ENCODE results near the gene ULK4. TPM values are rescaled to one million over a fixed set of nuclear protein-coding genes. Genes with fewer than 3 reads are reported as not detected.
"Not testable (repeated sequence)": the region's sequence is repeated elsewhere in the genome, so short reads cannot be mapped to it uniquely, and the experiment has no call there.

The ULK4 gene
- total RNA-seq, 2 donors from 2014 or later: 7.0 to 7.7 TPM

DNA sequence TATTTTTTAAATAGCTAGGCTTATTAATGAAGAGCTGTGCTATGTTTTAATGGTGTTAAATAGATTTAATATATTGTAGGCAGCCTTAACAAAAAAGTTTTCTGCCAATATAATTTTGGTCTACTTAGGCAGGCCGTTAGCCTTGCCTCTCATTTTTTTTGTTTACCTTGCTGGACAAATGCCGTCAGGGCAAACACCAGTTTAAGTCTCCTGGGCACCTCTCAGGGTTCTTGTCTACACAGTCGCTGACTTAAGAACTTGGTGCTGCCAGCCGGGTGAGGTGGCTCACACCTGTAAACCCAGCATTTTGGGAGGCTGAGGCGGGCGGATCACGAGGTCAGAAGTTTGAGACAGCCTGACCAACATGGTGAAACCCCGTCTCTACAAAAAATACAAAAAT lies 153.3 kb downstream of the ULK4 start:
- Mint-ChIP-seq H3K27ac (no peak overlapping the region), H3K9me3 (peaks cover 6% of the 10 kb centered on the region), H3K4me1 (no peaks in the 10 kb centered on the region), H3K4me3 (no peak overlapping the region), H3K36me3 (ENCODE audit: low read depth) (peaks cover 23% of the 10 kb centered on the region), H3K27me3 (no peaks in the 10 kb centered on the region)
- ATAC-seq (replicated peaks): no peak

- Mint-ChIP-seq H3K27ac (no peak overlapping the region), H3K4me1 (no peaks in the 10 kb centered on the region), H3K36me3 (ENCODE audit: low read depth) (peaks cover 23% of the 10 kb centered on the region), H3K9me3 (peaks cover 6% of the 10 kb centered on the region), H3K4me3 (no peak overlapping the region), H3K27me3 (no peaks in the 10 kb centered on the region)
- ATAC-seq (replicated peaks): no peak
These were observed 153.8 kb downstream of the ULK4 start for GRCh38 chr3:41808152-41808551.

- Mint-ChIP-seq H3K4me3 (no peak overlapping the region), H3K27ac (no peak overlapping the region), H3K36me3 (ENCODE audit: low read depth) (no peaks in the 10 kb centered on the region), H3K4me1 (no peaks in the 10 kb centered on the region), H3K9me3 (no peaks in the 10 kb centered on the region), H3K27me3 (no peaks in the 10 kb centered on the region)
- ATAC-seq (replicated peaks): no peak
These were observed 166.9 kb downstream of the ULK4 start for GRCh38 chr3:41794748-41795589.

DNA sequence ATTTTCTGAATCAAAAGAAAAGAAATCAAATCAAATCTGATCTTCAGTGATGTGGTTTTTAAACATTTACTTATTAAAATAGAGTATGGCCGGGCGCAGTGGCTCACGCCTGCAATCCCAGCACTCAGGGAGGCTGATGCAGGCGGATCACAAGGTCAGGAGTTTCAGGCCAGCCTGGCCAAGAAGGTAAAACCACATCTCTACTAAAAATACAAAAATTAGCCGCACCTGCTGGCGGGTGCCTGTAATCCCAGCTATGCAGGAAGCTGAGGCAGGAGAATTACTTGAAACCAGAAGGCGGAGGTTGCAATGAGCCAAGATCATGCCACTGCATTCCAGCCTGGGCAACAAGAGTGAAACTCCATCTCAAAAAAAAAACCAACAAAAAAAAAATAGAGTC lies 169.1 kb downstream of the ULK4 start:
- Mint-ChIP-seq H3K4me3 (no peak overlapping the region), H3K4me1 (no peaks in the 10 kb centered on the region), H3K27ac (no peak overlapping the region), H3K36me3 (ENCODE audit: low read depth) (peaks cover 17% of the 10 kb centered on the region), H3K9me3 (no peaks in the 10 kb centered on the region), H3K27me3 (no peaks in the 10 kb centered on the region)
- ATAC-seq (replicated peaks): no peak

- peaks cover 8% of the 10 kb centered on the region for H3K9me3 Mint-ChIP-seq
- no peaks in the 10 kb centered on the region for H3K4me1 Mint-ChIP-seq
- ATAC-seq (replicated peaks): no peak
- no peaks in the 10 kb centered on the region for H3K27me3 Mint-ChIP-seq
- H3K27ac Mint-ChIP-seq: no peak overlapping the region
- no peak overlapping the region for H3K4me3 Mint-ChIP-seq
- peaks cover 20% of the 10 kb centered on the region for H3K36me3 Mint-ChIP-seq (ENCODE audit: low read depth)
These were observed 192.8 kb downstream of the ULK4 start for GRCh38 chr3:41769106-41769505.

DNA sequence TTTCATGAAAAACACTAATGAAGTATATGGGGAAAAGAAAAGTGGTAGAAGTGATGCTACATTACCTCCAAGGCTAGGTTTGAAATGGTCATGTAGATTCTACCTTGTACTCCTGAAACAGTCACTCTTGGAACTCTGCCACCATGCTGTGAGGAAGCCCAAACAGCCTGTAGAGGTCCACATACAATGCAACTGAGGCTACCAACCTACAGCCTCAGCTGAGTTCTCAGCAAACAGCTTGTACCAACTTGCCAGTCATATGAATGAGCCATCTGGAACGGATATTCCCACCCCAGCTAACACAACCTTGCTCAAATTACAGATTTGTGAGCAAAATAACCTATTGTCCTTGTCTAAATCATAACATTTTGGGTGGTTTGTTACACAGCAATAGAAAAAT lies 193.5 kb downstream of the ULK4 start:
- Mint-ChIP-seq H3K36me3 (ENCODE audit: low read depth) (peaks cover 20% of the 10 kb centered on the region), H3K4me3 (no peak overlapping the region), H3K4me1 (no peaks in the 10 kb centered on the region), H3K9me3 (peaks cover 8% of the 10 kb centered on the region), H3K27ac (no peak overlapping the region), H3K27me3 (no peaks in the 10 kb centered on the region)
- no peak for ATAC-seq (replicated peaks)

DNA sequence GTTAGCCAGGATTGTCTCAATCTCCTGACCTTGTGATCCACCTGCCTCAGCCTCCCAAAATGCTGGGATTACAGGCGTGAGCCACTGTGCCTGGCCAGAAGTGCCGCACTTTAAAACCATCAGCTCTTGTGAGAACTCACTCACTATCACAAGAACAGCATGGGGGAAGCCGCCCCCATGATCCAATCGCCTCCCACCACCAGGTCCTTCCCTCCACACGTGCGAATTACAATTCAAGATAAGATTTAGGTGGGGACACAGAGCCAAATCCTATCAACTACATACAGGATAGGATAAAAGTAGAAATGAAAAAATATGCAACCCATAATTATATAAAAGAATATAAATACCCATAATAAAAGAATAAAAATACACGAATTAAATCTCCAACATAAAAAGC lies 199.0 kb downstream of the ULK4 start:
- not testable (repeated sequence) for H3K27me3 Mint-ChIP-seq; H3K4me1 Mint-ChIP-seq; H3K9me3 Mint-ChIP-seq; H3K27ac Mint-ChIP-seq; ATAC-seq (replicated peaks); H3K4me3 Mint-ChIP-seq
- H3K36me3 Mint-ChIP-seq (ENCODE audit: low read depth): peaks cover 13% of the 10 kb centered on the region

GRCh38 chr3:41753651-41754050 lies 208.3 kb downstream of the ULK4 start:
- Mint-ChIP-seq H3K4me3 (no peak overlapping the region), H3K4me1 (peaks cover 6% of the 10 kb centered on the region), H3K9me3 (no peaks in the 10 kb centered on the region), H3K27ac (no peak overlapping the region), H3K27me3 (no peaks in the 10 kb centered on the region), H3K36me3 (ENCODE audit: low read depth) (peaks cover 20% of the 10 kb centered on the region)
- ATAC-seq (replicated peaks): no peak

DNA sequence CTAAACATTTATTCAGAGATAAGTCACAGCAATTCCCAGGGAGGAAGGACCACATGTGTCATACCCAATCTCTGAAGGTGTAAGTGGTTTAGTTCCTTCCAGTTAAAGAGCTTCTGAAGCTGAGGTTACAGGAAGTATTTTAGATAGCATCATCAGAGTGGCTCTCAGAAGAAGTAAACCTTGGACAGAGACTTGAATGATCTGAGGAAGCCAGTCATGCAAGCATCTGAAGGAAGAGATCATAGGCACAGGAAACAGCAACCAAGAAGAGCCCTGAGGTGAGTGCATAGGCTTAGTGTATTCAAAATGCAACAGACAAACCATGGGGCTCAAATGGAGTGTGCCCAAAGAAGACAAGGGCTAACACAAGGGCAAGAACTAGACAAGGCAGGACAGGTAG lies 210.3 kb downstream of the ULK4 start:
- Mint-ChIP-seq H3K4me3 (no peak overlapping the region), H3K9me3 (no peaks in the 10 kb centered on the region), H3K27ac (no peak overlapping the region), H3K4me1 (peaks cover 6% of the 10 kb centered on the region), H3K36me3 (ENCODE audit: low read depth) (peaks cover 20% of the 10 kb centered on the region), H3K27me3 (no peaks in the 10 kb centered on the region)
- peak; percentile 69 for ATAC-seq (replicated peaks)

- no peak for ATAC-seq (replicated peaks)
- peaks cover 20% of the 10 kb centered on the region for H3K36me3 Mint-ChIP-seq (ENCODE audit: low read depth)
- H3K9me3 Mint-ChIP-seq: no peaks in the 10 kb centered on the region
- H3K27ac Mint-ChIP-seq: no peak overlapping the region
- H3K27me3 Mint-ChIP-seq: no peaks in the 10 kb centered on the region
- H3K4me3 Mint-ChIP-seq: no peak overlapping the region
- H3K4me1 Mint-ChIP-seq: peaks cover 6% of the 10 kb centered on the region
These were observed 211.9 kb downstream of the ULK4 start for GRCh38 chr3:41749988-41750387.

GRCh38 chr3:41746215-41746614 lies 215.7 kb downstream of the ULK4 start:
- Mint-ChIP-seq H3K27ac (no peak overlapping the region), H3K36me3 (ENCODE audit: low read depth) (peaks cover 8% of the 10 kb centered on the region), H3K4me3 (no peak overlapping the region), H3K4me1 (no peaks in the 10 kb centered on the region), H3K27me3 (no peaks in the 10 kb centered on the region), H3K9me3 (no peaks in the 10 kb centered on the region)
- ATAC-seq (replicated peaks): no peak

- no peak overlapping the region for H3K27ac Mint-ChIP-seq
These were observed 219.8 kb downstream of the ULK4 start for GRCh38 chr3:41742121-41742520.

GRCh38 chr3:41740374-41740886 lies 221.5 kb downstream of the ULK4 start:
- Mint-ChIP-seq H3K36me3 (ENCODE audit: low read depth) (peaks cover 10% of the 10 kb centered on the region), H3K4me1 (no peaks in the 10 kb centered on the region), H3K9me3 (peaks cover 5% of the 10 kb centered on the region), H3K27me3 (no peaks in the 10 kb centered on the region), H3K27ac (no peak overlapping the region), H3K4me3 (no peak overlapping the region)
- no peak for ATAC-seq (replicated peaks)

More at GRCh38 chr3:41742121-41742520, 219.8 kb downstream of the ULK4 start:
- peaks cover 5% of the 10 kb centered on the region for H3K9me3 Mint-ChIP-seq
- no peaks in the 10 kb centered on the region for H3K27me3 Mint-ChIP-seq
- H3K4me1 Mint-ChIP-seq: no peaks in the 10 kb centered on the region
- no peak for ATAC-seq (replicated peaks)
- H3K36me3 Mint-ChIP-seq (ENCODE audit: low read depth): peaks cover 7% of the 10 kb centered on the region
- H3K4me3 Mint-ChIP-seq: no peak overlapping the region

- no peaks in the 10 kb centered on the region for H3K9me3 Mint-ChIP-seq
These were observed 235.0 kb downstream of the ULK4 start for GRCh38 chr3:41726891-41727290.

GRCh38 chr3:41717641-41718040 lies 244.3 kb downstream of the ULK4 start:
- no peaks in the 10 kb centered on the region for H3K27me3 Mint-ChIP-seq
- no peak overlapping the region for H3K27ac Mint-ChIP-seq
- no peaks in the 10 kb centered on the region for H3K9me3 Mint-ChIP-seq
- H3K4me3 Mint-ChIP-seq: no peak overlapping the region
- ATAC-seq (replicated peaks): no peak
- H3K36me3 Mint-ChIP-seq (ENCODE audit: low read depth): peaks cover 11% of the 10 kb centered on the region
- H3K4me1 Mint-ChIP-seq: no peaks in the 10 kb centered on the region

More at GRCh38 chr3:41726891-41727290, 235.0 kb downstream of the ULK4 start:
- H3K4me1 Mint-ChIP-seq: no peaks in the 10 kb centered on the region
- no peaks in the 10 kb centered on the region for H3K27me3 Mint-ChIP-seq
- H3K27ac Mint-ChIP-seq: no peak overlapping the region
- ATAC-seq (replicated peaks): no peak
- no peaks in the 10 kb centered on the region for H3K36me3 Mint-ChIP-seq (ENCODE audit: low read depth)
- no peak overlapping the region for H3K4me3 Mint-ChIP-seq
